WTC11 (cell line): Measurements from ENCODE around the gene KRT35.

ENCODE experiments used
- CBFB ChIP-seq: sonication (generic); formaldehyde crosslinking; IDR thresholded peaks from 2 replicates; pipeline ENCODE4 v1.8.1; 2022; ENCODE audit warnings: mild to moderate bottlenecking, low read depth, missing genetic modification reagents
- JUN ChIP-seq: sonication (generic); formaldehyde crosslinking; IDR thresholded peaks from 2 replicates; pipeline ENCODE4 v1.8.0; 2023; ENCODE audit warnings: mild to moderate bottlenecking, missing genetic modification reagents
- NR2C2 ChIP-seq: sonication (generic); formaldehyde crosslinking; IDR thresholded peaks from 2 replicates; pipeline ENCODE4 v1.8.0; 2022; ENCODE audit warnings: mild to moderate bottlenecking, missing genetic modification reagents
- SP1 ChIP-seq: sonication (generic); formaldehyde crosslinking; conservative IDR thresholded peaks from 2 replicates; pipeline ENCODE4 v1.8.1; 2022; ENCODE audit warnings: missing genetic modification reagents
- TEAD1 ChIP-seq: sonication (generic); formaldehyde crosslinking; IDR thresholded peaks from 2 replicates; pipeline ENCODE4 v1.8.0; 2022; ENCODE audit warnings: mild to moderate bottlenecking, missing genetic modification reagents
- ZNF138 ChIP-seq: sonication (generic); formaldehyde crosslinking; conservative IDR thresholded peaks from 2 replicates; pipeline ENCODE4 v1.8.1; 2022; ENCODE audit warnings: mild to moderate bottlenecking, moderate library complexity, missing genetic modification reagents
- ZNF416 ChIP-seq: fragments of 250-450 bp; sonication (Bioruptor Pico); IDR thresholded peaks from 2 replicates; pipeline ENCODE4 v1.9.0; 2021; ENCODE audit warnings: mild to moderate bottlenecking, inconsistent platforms
- ZNF423 ChIP-seq: fragments of 250-450 bp; sonication (Bioruptor Pico); IDR thresholded peaks from 2 replicates; pipeline ENCODE4 v2.1.2; 2022; ENCODE audit warnings: mild to moderate bottlenecking, moderate library complexity
- TF ChIP-seq, protein P1 (sequence below): sonication (generic); formaldehyde crosslinking; IDR thresholded peaks from 2 replicates; pipeline ENCODE4 v1.8.0; 2022; ENCODE audit warnings: mild to moderate bottlenecking, missing genetic modification reagents
- TF ChIP-seq, protein P2 (sequence below): sonication (generic); formaldehyde crosslinking; IDR thresholded peaks from 2 replicates; pipeline ENCODE4 v1.8.1; 2023; ENCODE audit warnings: mild to moderate bottlenecking, missing genetic modification reagents, moderate library complexity
- TF ChIP-seq, protein P3 (sequence below): fragments of 200-600 bp; IDR thresholded peaks from 2 replicates; pipeline ENCODE4 v1.8.0; 2022; ENCODE audit warnings: antibody characterized with exemption
- TF ChIP-seq, protein P4 (sequence below): sonication (generic); formaldehyde crosslinking; IDR thresholded peaks from 2 replicates; pipeline ENCODE4 v1.8.1; 2023; ENCODE audit warnings: mild to moderate bottlenecking, missing genetic modification reagents
- TF ChIP-seq, protein P5 (sequence below): sonication (generic); formaldehyde crosslinking; IDR thresholded peaks from 2 replicates; pipeline ENCODE4 v1.8.1; 2023; ENCODE audit warnings: mild to moderate bottlenecking, missing genetic modification reagents

DNA sequence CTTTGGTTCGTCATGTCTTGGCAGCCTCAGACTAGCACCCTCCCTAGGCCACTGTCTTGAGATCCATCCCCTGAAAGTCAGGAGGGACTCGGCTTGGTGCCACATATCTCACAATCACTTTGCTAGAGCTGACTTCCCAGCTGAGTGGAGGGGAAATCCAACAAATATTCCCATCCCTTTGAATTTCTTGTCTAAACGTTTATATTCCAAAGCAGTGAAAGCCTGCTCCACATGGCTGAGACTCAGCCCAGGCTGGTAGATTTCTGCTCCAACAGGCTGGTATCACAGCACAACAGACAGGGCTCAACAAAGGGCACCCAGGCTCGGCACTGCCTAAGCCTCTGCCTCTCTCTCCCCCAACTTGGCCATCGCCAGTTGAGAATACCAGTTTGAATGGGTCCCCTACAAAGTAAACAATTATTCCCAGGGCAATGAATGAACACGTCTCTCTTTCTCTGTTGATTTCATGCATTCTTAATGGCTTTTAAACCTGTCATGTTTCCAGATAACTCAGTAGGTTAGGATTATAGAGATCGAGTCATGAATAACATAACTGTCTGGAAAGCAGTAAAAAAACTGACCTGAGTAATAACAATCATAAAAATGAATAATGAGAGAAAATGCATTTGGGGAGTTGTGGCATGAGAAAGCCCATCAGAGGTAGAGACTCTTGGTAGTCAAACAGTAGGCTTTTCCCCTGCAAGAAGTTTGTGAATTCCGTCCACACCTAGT lies 23.5 kb upstream of the KRT35 start:
- TF ChIP-seq SP1 (no peak), TEAD1 (no peak), JUN (CRISPR knock-in tag) (no peak), CBFB (CRISPR knock-in tag) (no peak), NR2C2 (no peak), ZNF423 (CRISPR knock-in tag) (no peak), ZNF138 (CRISPR knock-in tag) (no peak), ZNF416 (CRISPR knock-in tag) (no peak)
- TF ChIP-seq, protein P1, sequence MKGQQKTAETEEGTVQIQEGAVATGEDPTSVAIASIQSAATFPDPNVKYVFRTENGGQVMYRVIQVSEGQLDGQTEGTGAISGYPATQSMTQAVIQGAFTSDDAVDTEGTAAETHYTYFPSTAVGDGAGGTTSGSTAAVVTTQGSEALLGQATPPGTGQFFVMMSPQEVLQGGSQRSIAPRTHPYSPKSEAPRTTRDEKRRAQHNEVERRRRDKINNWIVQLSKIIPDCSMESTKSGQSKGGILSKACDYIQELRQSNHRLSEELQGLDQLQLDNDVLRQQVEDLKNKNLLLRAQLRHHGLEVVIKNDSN (CRISPR knock-in tag): no peak
- TF ChIP-seq, protein P2, sequence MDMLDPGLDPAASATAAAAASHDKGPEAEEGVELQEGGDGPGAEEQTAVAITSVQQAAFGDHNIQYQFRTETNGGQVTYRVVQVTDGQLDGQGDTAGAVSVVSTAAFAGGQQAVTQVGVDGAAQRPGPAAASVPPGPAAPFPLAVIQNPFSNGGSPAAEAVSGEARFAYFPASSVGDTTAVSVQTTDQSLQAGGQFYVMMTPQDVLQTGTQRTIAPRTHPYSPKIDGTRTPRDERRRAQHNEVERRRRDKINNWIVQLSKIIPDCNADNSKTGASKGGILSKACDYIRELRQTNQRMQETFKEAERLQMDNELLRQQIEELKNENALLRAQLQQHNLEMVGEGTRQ (CRISPR knock-in tag): no peak
- TF ChIP-seq, protein P3, sequence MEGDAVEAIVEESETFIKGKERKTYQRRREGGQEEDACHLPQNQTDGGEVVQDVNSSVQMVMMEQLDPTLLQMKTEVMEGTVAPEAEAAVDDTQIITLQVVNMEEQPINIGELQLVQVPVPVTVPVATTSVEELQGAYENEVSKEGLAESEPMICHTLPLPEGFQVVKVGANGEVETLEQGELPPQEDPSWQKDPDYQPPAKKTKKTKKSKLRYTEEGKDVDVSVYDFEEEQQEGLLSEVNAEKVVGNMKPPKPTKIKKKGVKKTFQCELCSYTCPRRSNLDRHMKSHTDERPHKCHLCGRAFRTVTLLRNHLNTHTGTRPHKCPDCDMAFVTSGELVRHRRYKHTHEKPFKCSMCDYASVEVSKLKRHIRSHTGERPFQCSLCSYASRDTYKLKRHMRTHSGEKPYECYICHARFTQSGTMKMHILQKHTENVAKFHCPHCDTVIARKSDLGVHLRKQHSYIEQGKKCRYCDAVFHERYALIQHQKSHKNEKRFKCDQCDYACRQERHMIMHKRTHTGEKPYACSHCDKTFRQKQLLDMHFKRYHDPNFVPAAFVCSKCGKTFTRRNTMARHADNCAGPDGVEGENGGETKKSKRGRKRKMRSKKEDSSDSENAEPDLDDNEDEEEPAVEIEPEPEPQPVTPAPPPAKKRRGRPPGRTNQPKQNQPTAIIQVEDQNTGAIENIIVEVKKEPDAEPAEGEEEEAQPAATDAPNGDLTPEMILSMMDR: no peak
- TF ChIP-seq, protein P4, sequence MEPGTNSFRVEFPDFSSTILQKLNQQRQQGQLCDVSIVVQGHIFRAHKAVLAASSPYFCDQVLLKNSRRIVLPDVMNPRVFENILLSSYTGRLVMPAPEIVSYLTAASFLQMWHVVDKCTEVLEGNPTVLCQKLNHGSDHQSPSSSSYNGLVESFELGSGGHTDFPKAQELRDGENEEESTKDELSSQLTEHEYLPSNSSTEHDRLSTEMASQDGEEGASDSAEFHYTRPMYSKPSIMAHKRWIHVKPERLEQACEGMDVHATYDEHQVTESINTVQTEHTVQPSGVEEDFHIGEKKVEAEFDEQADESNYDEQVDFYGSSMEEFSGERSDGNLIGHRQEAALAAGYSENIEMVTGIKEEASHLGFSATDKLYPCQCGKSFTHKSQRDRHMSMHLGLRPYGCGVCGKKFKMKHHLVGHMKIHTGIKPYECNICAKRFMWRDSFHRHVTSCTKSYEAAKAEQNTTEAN (CRISPR knock-in tag): no peak
- TF ChIP-seq, protein P5, sequence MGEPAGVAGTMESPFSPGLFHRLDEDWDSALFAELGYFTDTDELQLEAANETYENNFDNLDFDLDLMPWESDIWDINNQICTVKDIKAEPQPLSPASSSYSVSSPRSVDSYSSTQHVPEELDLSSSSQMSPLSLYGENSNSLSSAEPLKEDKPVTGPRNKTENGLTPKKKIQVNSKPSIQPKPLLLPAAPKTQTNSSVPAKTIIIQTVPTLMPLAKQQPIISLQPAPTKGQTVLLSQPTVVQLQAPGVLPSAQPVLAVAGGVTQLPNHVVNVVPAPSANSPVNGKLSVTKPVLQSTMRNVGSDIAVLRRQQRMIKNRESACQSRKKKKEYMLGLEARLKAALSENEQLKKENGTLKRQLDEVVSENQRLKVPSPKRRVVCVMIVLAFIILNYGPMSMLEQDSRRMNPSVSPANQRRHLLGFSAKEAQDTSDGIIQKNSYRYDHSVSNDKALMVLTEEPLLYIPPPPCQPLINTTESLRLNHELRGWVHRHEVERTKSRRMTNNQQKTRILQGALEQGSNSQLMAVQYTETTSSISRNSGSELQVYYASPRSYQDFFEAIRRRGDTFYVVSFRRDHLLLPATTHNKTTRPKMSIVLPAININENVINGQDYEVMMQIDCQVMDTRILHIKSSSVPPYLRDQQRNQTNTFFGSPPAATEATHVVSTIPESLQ (CRISPR knock-in tag): no peak
